Liver (tissue), 3 donors: Measurements from ENCODE around the gene RPS29.

Experiments
- CTCF ChIP-seq: fragments of 150-350 bp; IDR thresholded peaks from 2 replicates; pipeline ENCODE4 v1.5.1; 2017; ENCODE audit warnings: improper control_type of control experiment, low read depth, low read length; ENCODE audit not compliant: missing input control
- FOXA2 ChIP-seq: IDR thresholded peaks from 2 replicates; pipeline ENCODE4 v1.6.1; 2016; ENCODE audit warnings: antibody characterized with exemption
- GABPA ChIP-seq, 2 donors: IDR thresholded peaks in 1 of 2; conservative IDR thresholded peaks in 1 of 2; 2 replicates each; pipeline ENCODE4 v1.6.1; 2016; ENCODE audit warnings: antibody characterized with exemption in 2 of 2, mild to moderate bottlenecking in 1 of 2, moderate library complexity in 1 of 2
- REST ChIP-seq: IDR thresholded peaks from 2 replicates; pipeline ENCODE4 v1.6.1; 2016; ENCODE audit warnings: antibody characterized with exemption, mild to moderate bottlenecking
- SP1 ChIP-seq: IDR thresholded peaks from 2 replicates; pipeline ENCODE4 v1.6.1; 2018; ENCODE audit warnings: antibody characterized with exemption, mild to moderate bottlenecking
- TAF1 ChIP-seq: conservative IDR thresholded peaks from 2 replicates; pipeline ENCODE4 v1.6.1; 2016; ENCODE audit warnings: antibody characterized with exemption, mild to moderate bottlenecking
- TF ChIP-seq, protein P1 (sequence below): IDR thresholded peaks from 2 replicates; pipeline ENCODE4 v1.6.1; 2016; ENCODE audit warnings: antibody characterized with exemption
- donor health status: healthy.
- donor health status: healthy.

DNA sequence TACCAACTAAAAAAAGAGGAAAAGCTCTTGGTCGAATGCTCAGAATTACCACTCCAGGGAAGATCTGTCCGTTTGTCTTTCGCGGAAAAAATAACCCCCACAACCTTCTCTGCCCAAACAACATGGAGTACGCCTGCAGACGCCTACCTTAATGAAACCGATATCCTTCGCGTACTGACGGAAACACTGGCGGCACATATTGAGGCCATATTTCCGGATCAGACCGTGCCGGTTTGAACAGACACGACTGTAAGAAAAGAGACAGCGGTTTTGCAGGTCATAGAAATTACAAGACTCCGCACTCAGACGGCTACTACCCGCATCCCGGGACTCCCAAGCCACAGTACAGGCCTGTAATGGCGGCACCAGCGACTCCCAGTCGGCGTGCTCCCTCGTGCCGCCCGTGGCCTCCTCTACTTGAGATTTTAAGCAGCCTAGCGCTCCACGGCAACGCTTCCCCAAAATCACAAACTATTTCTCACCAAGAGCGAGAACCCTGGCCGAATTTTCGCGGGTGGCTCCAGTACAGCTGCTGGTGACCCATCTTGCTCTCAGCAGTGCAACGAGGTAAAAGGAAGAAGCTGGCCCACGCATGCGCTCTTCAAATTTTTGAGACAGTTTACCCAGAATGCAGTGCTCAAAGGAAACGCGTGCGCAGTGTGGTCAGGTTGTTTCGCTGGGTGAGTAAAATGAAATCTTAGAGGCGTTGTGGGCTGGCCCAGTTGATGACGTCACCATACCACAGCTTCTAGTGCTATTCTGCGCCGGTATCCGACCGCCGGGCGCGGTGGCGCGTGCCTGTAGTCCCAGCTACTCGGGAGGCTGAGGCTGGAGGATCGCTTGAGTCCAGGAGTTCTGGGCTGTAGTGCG lies at the start of gene RPS29:
- TF ChIP-seq FOXA2, result no peak
- peak; percentile 94 for TF ChIP-seq TAF1
- TF ChIP-seq GABPA (IDR thresholded peaks at IDR 0.05 in 1 of 2, conservative IDR thresholded peaks at IDR 0.05 in 1 of 2), result peak in 1 of 2 donors; percentile 77
- peak; percentile 57 for TF ChIP-seq SP1
- no peak for TF ChIP-seq CTCF
- peak; percentile 92 for TF ChIP-seq REST
- TF ChIP-seq, protein P1, sequence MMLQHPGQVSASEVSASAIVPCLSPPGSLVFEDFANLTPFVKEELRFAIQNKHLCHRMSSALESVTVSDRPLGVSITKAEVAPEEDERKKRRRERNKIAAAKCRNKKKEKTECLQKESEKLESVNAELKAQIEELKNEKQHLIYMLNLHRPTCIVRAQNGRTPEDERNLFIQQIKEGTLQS, result peak; percentile 97
